Type B pancreatic cell (in vitro differentiated cells): ENCODE data around the gene CASP9. TPM values are rescaled to one million over a fixed set of nuclear protein-coding genes. Genes with fewer than 3 reads are reported as not detected.

ENCODE experiments used
- DNase-seq: peaks from one replicate; pipeline ENCODE4 v3.0.0; 2021; ENCODE audit warnings: mixed read lengths; ENCODE audit not compliant: unreplicated experiment; ENCODE audit errors: extremely low spot score
- H3K27ac Mint-ChIP-seq: 2 replicates; pipeline ENCODE4 v1.8.0; 2021; ENCODE audit warnings: mild to moderate bottlenecking, mixed read lengths
- H3K27me3 Mint-ChIP-seq: 2 replicates; pipeline ENCODE4 v1.8.0; 2021; ENCODE audit warnings: mixed read lengths
- H3K36me3 Mint-ChIP-seq: 2 replicates; pipeline ENCODE4 v1.8.0; 2021; ENCODE audit warnings: mixed read lengths
- H3K4me1 Mint-ChIP-seq: one replicate; pipeline ENCODE4 v1.8.0; 2021; ENCODE audit warnings: mixed read lengths; ENCODE audit not compliant: unreplicated experiment
- H3K4me3 Mint-ChIP-seq: 2 replicates; pipeline ENCODE4 v1.8.0; 2021; ENCODE audit warnings: mild to moderate bottlenecking, mixed read lengths
- H3K9me3 Mint-ChIP-seq: 2 replicates; pipeline ENCODE4 v1.8.0; 2021; ENCODE audit warnings: mixed read lengths
- CTCF ChIP-seq: fragments of 200-600 bp; sonication (generic); conservative IDR thresholded peaks from 2 replicates; pipeline ENCODE4 v1.5.0; 2021; ENCODE audit warnings: antibody characterized with exemption, mild to moderate bottlenecking
- total RNA-seq: library from RNA; stranded (reverse); gene quantifications from 2 replicates; pipeline ENCODE4 v1.2.1, GENCODE V29; 2021; ENCODE audit warnings: low replicate concordance

The CASP9 gene
- total RNA-seq, 1 donor from 2014 or later: 13.5 TPM

- no peak for DNase-seq
- peaks cover 13% of the 10 kb centered on the region for H3K36me3 Mint-ChIP-seq
- no peak for TF ChIP-seq CTCF
- H3K4me1 Mint-ChIP-seq: no peaks in the 10 kb centered on the region
- peak overlapping the region; percentile 76 for H3K27ac Mint-ChIP-seq
- H3K27me3 Mint-ChIP-seq: no peaks in the 10 kb centered on the region
- H3K9me3 Mint-ChIP-seq: no peaks in the 10 kb centered on the region
- H3K4me3 Mint-ChIP-seq: no peak overlapping the region
Observed at GRCh38 chr1:15559189-15559810, 35.3 kb upstream of the CASP9 start.

- no peaks in the 10 kb centered on the region for H3K4me1 Mint-ChIP-seq
- no peak overlapping the region for H3K4me3 Mint-ChIP-seq
- H3K27me3 Mint-ChIP-seq: no peaks in the 10 kb centered on the region
- no peaks in the 10 kb centered on the region for H3K9me3 Mint-ChIP-seq
- no peak for DNase-seq
- H3K36me3 Mint-ChIP-seq: peaks cover 8% of the 10 kb centered on the region
- H3K27ac Mint-ChIP-seq: no peak overlapping the region
- no peak for TF ChIP-seq CTCF
Observed at GRCh38 chr1:15558516-15558915, 34.5 kb upstream of the CASP9 start.

GRCh38 chr1:15557594-15557993, 33.6 kb upstream of the CASP9 start:
- peaks cover 8% of the 10 kb centered on the region for H3K36me3 Mint-ChIP-seq
- no peak for TF ChIP-seq CTCF
- H3K27me3 Mint-ChIP-seq: no peaks in the 10 kb centered on the region
- H3K4me3 Mint-ChIP-seq: no peak overlapping the region
- DNase-seq: no peak
- no peaks in the 10 kb centered on the region for H3K9me3 Mint-ChIP-seq
- H3K4me1 Mint-ChIP-seq: no peaks in the 10 kb centered on the region
- no peak overlapping the region for H3K27ac Mint-ChIP-seq

- TF ChIP-seq CTCF: no peak
- no peak overlapping the region for H3K27ac Mint-ChIP-seq
- no peaks in the 10 kb centered on the region for H3K9me3 Mint-ChIP-seq
- H3K27me3 Mint-ChIP-seq: no peaks in the 10 kb centered on the region
- peaks cover 8% of the 10 kb centered on the region for H3K36me3 Mint-ChIP-seq
- H3K4me3 Mint-ChIP-seq: no peak overlapping the region
- H3K4me1 Mint-ChIP-seq: no peaks in the 10 kb centered on the region
- no peak for DNase-seq
Observed at GRCh38 chr1:15557008-15557407, 33.0 kb upstream of the CASP9 start.

- Mint-ChIP-seq H3K4me3 (no peak overlapping the region), H3K36me3 (peaks cover 16% of the 10 kb centered on the region), H3K27ac (no peak overlapping the region), H3K4me1 (no peaks in the 10 kb centered on the region), H3K9me3 (no peaks in the 10 kb centered on the region), H3K27me3 (no peaks in the 10 kb centered on the region)
- TF ChIP-seq CTCF: no peak
- no peak for DNase-seq
Observed at GRCh38 chr1:15550573-15550972, 26.6 kb upstream of the CASP9 start.

- H3K4me1 Mint-ChIP-seq: no peaks in the 10 kb centered on the region
- H3K4me3 Mint-ChIP-seq: no peak overlapping the region
- H3K27ac Mint-ChIP-seq: no peak overlapping the region
- no peaks in the 10 kb centered on the region for H3K27me3 Mint-ChIP-seq
- no peak for DNase-seq
- no peaks in the 10 kb centered on the region for H3K9me3 Mint-ChIP-seq
- TF ChIP-seq CTCF: no peak
- peaks cover 20% of the 10 kb centered on the region for H3K36me3 Mint-ChIP-seq
Observed at GRCh38 chr1:15546641-15547040, 22.6 kb upstream of the CASP9 start.
